GM19397 (cell line): ENCODE results near the gene IPO13.

Source experiments
- ATAC-seq: cut with Tn5 transposase; IDR thresholded peaks from one replicate; pipeline ENCODE4 v1.9.1; 2021; ENCODE audit warnings: mild to moderate bottlenecking, moderate library complexity; ENCODE audit not compliant: unreplicated experiment

The IPO13 gene

GRCh38 chr1:43930949-43931275 lies 15.8 kb upstream of the IPO13 start:
- no peak for ATAC-seq

- ATAC-seq = no peak
Observed at GRCh38 chr1:43931711-43932660, 14.8 kb upstream of the IPO13 start.

GRCh38 chr1:43932786-43933385 lies 13.9 kb upstream of the IPO13 start:
- ATAC-seq = no peak

GRCh38 chr1:43933386-43934100 lies 13.2 kb upstream of the IPO13 start, which contains the start of gene ARTN:
Gene ARTN (plus strand): TSS chr1:43933801. CDS start chr1:43935657, 1,856 bp downstream.
- ATAC-seq = no peak

- no peak for ATAC-seq
Observed at GRCh38 chr1:43934101-43934985, 12.4 kb upstream of the IPO13 start.

GRCh38 chr1:43934986-43935324 lies 11.8 kb upstream of the IPO13 start:
- no peak for ATAC-seq

GRCh38 chr1:43935711-43936427 lies 10.9 kb upstream of the IPO13 start:
- ATAC-seq = no peak

- no peak for ATAC-seq
Observed at GRCh38 chr1:43936431-43937151, 10.2 kb upstream of the IPO13 start.

GRCh38 chr1:43937179-43937865 lies 9.4 kb upstream of the IPO13 start:
- ATAC-seq = no peak

GRCh38 chr1:43938383-43938782 lies 8.4 kb upstream of the IPO13 start:
- no peak for ATAC-seq

GRCh38 chr1:43938892-43939587 lies 7.7 kb upstream of the IPO13 start:
- no peak for ATAC-seq

GRCh38 chr1:43942411-43942810 lies 4.3 kb upstream of the IPO13 start:
- ATAC-seq = no peak

GRCh38 chr1:43944860-43945259 lies 1.9 kb upstream of the IPO13 start:
- ATAC-seq = no peak

- no peak for ATAC-seq
Observed at GRCh38 chr1:43945674-43946235, 995 bp upstream of the IPO13 start.

GRCh38 chr1:43947061-43947873 lies 517 bp downstream of the IPO13 start:
- no peak for ATAC-seq

- no peak for ATAC-seq
Observed at GRCh38 chr1:43947874-43948437, 1.2 kb downstream of the IPO13 start.

- ATAC-seq = no peak
Observed at GRCh38 chr1:43949678-43950077, 2.9 kb downstream of the IPO13 start.
